ENCODE measurements around the gene SPOCD1. TPM values are rescaled to one million over a fixed set of nuclear protein-coding genes. Genes with fewer than 3 reads are reported as not detected.

SPOCD1 gene
- total and polyA plus RNA-seq, 2 experiments from 2014 or later = 0.73 to 1.3 TPM

DNA sequence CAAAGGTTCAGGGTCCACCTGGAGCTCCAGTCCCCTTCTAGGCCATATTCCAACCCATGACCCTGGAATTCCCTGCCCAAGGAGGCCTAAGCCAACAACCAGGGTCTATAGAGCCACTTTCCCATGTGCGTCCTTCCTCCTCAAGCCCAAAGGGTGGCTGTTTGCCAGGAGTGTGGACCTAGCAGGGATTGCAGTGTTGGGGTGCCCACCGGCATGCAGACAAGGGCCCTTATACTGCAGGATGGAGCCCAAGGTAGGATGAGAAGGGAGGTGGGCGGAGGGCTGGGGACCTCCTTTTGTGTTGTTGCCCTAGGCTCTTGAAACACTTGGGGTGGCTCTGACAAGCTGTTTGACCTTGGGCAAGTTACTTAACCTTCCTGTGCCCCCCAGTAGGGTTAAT is 32.0 kb downstream of the SPOCD1 start:
- Mint-ChIP-seq H3K4me3 (no peak overlapping the region), H3K36me3 (ENCODE audit: low read depth) (no peaks in the 10 kb centered on the region), H3K27ac (no peak overlapping the region), H3K27me3 (ENCODE audit: insufficient read depth, low read depth, poor library complexity) (peaks cover 22% of the 10 kb centered on the region), H3K9me3 (no peaks in the 10 kb centered on the region), H3K4me1 (peaks cover 41% of the 10 kb centered on the region)
- Histone ChIP-seq H3K4me3 (no peak overlapping the region), H3F3A (replicated peaks; ENCODE audit: low read depth) (0 out of 2 replicates have a peak, but pooled peaks cover 12% of the 10 kb centered on the region), H3K36me3 (ENCODE audit: insufficient read depth) (no peaks in the 10 kb centered on the region), H3K27me3 (ENCODE audit: insufficient read depth) (no peaks in the 10 kb centered on the region), H2AFZ (no peak overlapping the region), H3K27ac (ENCODE audit: low read depth) (no peak overlapping the region), H3K79me2 (replicated peaks; ENCODE audit: insufficient read depth) (no peaks in the 10 kb centered on the region), H3K4me1 (ENCODE audit: insufficient read depth) (peaks cover 33% of the 10 kb centered on the region), H4K20me1 (replicated peaks; ENCODE audit: insufficient read depth) (no peaks in the 10 kb centered on the region), H3K9me2 (ENCODE audit: insufficient read depth) (no peaks in the 10 kb centered on the region), H3K4me2 (no peak overlapping the region)
- no peak for DNase-seq (ENCODE audit: low spot score)
- no peak for ATAC-seq
- no peak for TF ChIP-seq NANOG (IDR thresholded peaks at IDR 0.05; ENCODE audit: borderline replicate concordance)
- TF ChIP-seq CREB1 (CRISPR knock-in tag; IDR thresholded peaks at IDR 0.05; ENCODE audit: low read depth) = no peak
- no peak for TF ChIP-seq ZNF331 (CRISPR knock-in tag; IDR thresholded peaks at IDR 0.05; ENCODE audit: low read depth)
- no peak for TF ChIP-seq STAT1 (IDR thresholded peaks at IDR 0.05; ENCODE audit: unreplicated experiment)
- no peak for TF ChIP-seq JUNB (IDR thresholded peaks at IDR 0.05; ENCODE audit: unreplicated experiment)
- TF ChIP-seq, protein P1, sequence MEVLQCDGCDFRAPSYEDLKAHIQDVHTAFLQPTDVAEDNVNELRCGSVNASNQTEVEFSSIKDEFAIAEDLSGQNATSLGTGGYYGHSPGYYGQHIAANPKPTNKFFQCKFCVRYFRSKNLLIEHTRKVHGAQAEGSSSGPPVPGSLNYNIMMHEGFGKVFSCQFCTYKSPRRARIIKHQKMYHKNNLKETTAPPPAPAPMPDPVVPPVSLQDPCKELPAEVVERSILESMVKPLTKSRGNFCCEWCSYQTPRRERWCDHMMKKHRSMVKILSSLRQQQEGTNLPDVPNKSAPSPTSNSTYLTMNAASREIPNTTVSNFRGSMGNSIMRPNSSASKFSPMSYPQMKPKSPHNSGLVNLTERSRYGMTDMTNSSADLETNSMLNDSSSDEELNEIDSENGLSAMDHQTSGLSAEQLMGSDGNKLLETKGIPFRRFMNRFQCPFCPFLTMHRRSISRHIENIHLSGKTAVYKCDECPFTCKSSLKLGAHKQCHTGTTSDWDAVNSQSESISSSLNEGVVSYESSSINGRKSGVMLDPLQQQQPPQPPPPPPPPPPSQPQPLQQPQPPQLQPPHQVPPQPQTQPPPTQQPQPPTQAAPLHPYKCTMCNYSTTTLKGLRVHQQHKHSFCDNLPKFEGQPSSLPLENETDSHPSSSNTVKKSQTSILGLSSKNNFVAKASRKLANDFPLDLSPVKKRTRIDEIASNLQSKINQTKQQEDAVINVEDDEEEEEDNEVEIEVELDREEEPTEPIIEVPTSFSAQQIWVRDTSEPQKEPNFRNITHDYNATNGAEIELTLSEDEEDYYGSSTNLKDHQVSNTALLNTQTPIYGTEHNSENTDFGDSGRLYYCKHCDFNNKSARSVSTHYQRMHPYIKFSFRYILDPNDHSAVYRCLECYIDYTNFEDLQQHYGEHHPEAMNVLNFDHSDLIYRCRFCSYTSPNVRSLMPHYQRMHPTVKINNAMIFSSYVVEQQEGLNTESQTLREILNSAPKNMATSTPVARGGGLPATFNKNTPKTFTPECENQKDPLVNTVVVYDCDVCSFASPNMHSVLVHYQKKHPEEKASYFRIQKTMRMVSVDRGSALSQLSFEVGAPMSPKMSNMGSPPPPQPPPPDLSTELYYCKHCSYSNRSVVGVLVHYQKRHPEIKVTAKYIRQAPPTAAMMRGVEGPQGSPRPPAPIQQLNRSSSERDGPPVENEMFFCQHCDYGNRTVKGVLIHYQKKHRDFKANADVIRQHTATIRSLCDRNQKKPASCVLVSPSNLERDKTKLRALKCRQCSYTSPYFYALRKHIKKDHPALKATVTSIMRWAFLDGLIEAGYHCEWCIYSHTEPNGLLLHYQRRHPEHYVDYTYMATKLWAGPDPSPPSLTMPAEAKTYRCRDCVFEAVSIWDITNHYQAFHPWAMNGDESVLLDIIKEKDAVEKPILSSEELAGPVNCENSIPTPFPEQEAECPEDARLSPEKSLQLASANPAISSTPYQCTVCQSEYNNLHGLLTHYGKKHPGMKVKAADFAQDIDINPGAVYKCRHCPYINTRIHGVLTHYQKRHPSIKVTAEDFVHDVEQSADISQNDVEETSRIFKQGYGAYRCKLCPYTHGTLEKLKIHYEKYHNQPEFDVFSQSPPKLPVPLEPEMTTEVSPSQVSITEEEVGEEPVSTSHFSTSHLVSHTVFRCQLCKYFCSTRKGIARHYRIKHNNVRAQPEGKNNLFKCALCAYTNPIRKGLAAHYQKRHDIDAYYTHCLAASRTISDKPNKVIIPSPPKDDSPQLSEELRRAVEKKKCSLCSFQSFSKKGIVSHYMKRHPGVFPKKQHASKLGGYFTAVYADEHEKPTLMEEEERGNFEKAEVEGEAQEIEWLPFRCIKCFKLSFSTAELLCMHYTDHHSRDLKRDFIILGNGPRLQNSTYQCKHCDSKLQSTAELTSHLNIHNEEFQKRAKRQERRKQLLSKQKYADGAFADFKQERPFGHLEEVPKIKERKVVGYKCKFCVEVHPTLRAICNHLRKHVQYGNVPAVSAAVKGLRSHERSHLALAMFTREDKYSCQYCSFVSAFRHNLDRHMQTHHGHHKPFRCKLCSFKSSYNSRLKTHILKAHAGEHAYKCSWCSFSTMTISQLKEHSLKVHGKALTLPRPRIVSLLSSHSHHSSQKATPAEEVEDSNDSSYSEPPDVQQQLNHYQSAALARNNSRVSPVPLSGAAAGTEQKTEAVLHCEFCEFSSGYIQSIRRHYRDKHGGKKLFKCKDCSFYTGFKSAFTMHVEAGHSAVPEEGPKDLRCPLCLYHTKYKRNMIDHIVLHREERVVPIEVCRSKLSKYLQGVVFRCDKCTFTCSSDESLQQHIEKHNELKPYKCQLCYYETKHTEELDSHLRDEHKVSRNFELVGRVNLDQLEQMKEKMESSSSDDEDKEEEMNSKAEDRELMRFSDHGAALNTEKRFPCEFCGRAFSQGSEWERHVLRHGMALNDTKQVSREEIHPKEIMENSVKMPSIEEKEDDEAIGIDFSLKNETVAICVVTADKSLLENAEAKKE (CRISPR knock-in tag; IDR thresholded peaks at IDR 0.05) = no peak
- TF ChIP-seq, protein P2, sequence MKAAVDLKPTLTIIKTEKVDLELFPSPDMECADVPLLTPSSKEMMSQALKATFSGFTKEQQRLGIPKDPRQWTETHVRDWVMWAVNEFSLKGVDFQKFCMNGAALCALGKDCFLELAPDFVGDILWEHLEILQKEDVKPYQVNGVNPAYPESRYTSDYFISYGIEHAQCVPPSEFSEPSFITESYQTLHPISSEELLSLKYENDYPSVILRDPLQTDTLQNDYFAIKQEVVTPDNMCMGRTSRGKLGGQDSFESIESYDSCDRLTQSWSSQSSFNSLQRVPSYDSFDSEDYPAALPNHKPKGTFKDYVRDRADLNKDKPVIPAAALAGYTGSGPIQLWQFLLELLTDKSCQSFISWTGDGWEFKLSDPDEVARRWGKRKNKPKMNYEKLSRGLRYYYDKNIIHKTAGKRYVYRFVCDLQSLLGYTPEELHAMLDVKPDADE (IDR thresholded peaks at IDR 0.05) = no peak
- no peak for TF ChIP-seq ZNF114 (CRISPR knock-in tag; IDR thresholded peaks at IDR 0.05)
- TF ChIP-seq, protein P3, sequence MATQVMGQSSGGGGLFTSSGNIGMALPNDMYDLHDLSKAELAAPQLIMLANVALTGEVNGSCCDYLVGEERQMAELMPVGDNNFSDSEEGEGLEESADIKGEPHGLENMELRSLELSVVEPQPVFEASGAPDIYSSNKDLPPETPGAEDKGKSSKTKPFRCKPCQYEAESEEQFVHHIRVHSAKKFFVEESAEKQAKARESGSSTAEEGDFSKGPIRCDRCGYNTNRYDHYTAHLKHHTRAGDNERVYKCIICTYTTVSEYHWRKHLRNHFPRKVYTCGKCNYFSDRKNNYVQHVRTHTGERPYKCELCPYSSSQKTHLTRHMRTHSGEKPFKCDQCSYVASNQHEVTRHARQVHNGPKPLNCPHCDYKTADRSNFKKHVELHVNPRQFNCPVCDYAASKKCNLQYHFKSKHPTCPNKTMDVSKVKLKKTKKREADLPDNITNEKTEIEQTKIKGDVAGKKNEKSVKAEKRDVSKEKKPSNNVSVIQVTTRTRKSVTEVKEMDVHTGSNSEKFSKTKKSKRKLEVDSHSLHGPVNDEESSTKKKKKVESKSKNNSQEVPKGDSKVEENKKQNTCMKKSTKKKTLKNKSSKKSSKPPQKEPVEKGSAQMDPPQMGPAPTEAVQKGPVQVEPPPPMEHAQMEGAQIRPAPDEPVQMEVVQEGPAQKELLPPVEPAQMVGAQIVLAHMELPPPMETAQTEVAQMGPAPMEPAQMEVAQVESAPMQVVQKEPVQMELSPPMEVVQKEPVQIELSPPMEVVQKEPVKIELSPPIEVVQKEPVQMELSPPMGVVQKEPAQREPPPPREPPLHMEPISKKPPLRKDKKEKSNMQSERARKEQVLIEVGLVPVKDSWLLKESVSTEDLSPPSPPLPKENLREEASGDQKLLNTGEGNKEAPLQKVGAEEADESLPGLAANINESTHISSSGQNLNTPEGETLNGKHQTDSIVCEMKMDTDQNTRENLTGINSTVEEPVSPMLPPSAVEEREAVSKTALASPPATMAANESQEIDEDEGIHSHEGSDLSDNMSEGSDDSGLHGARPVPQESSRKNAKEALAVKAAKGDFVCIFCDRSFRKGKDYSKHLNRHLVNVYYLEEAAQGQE (IDR thresholded peaks at IDR 0.05; ENCODE audit: unreplicated experiment) = no peak

Data from GM23338 (cell line).